ENCODE data around the gene MAPK4.

MAPK4 gene

GRCh38 chr18:50623694-50624352, 63.9 kb downstream of the MAPK4 start:
- no peak for DNase-seq (ENCODE audit: low read depth, low spot score)

- no peak for DNase-seq (ENCODE audit: low read depth, low spot score)
These were observed 65.1 kb downstream of the MAPK4 start for GRCh38 chr18:50624981-50625380.

- DNase-seq (ENCODE audit: low read depth, low spot score): no peak
These were observed 66.4 kb downstream of the MAPK4 start for GRCh38 chr18:50626317-50626716.

GRCh38 chr18:50627594-50628532, 68.0 kb downstream of the MAPK4 start:
- no peak for DNase-seq (ENCODE audit: low read depth, low spot score)

GRCh38 chr18:50628533-50628905, 68.6 kb downstream of the MAPK4 start:
- no peak for DNase-seq (ENCODE audit: low read depth, low spot score)

- no peak for DNase-seq (ENCODE audit: low read depth, low spot score)
These were observed 69.3 kb downstream of the MAPK4 start for GRCh38 chr18:50629148-50629631.

GRCh38 chr18:50630895-50631294, 71.0 kb downstream of the MAPK4 start:
- no peak for DNase-seq (ENCODE audit: low read depth, low spot score)

GRCh38 chr18:50632895-50633515, 73.1 kb downstream of the MAPK4 start:
- DNase-seq (ENCODE audit: low read depth, low spot score): no peak

GRCh38 chr18:50633992-50634391, 74.1 kb downstream of the MAPK4 start:
- no peak for DNase-seq (ENCODE audit: low read depth, low spot score)

GRCh38 chr18:50636366-50637057, 76.6 kb downstream of the MAPK4 start:
- no peak for DNase-seq (ENCODE audit: low read depth, low spot score)

GRCh38 chr18:50638016-50638883, 78.4 kb downstream of the MAPK4 start:
- no peak for DNase-seq (ENCODE audit: low read depth, low spot score)

- DNase-seq (ENCODE audit: low read depth, low spot score): peak; percentile 40
These were observed 79.1 kb downstream of the MAPK4 start for GRCh38 chr18:50638884-50639420.

GRCh38 chr18:50639711-50640110, 79.8 kb downstream of the MAPK4 start:
- DNase-seq (ENCODE audit: low read depth, low spot score): no peak

GRCh38 chr18:50642439-50642838, 82.6 kb downstream of the MAPK4 start:
- no peak for DNase-seq (ENCODE audit: low read depth, low spot score)

GRCh38 chr18:50644146-50644545, 84.3 kb downstream of the MAPK4 start:
- no peak for DNase-seq (ENCODE audit: low read depth, low spot score)

GRCh38 chr18:50644807-50645206, 84.9 kb downstream of the MAPK4 start:
- peak; percentile 61 for DNase-seq (ENCODE audit: low read depth, low spot score)

- no peak for DNase-seq (ENCODE audit: low read depth, low spot score)
These were observed 87.3 kb downstream of the MAPK4 start for GRCh38 chr18:50647237-50647636.

GRCh38 chr18:50647792-50648191, 87.9 kb downstream of the MAPK4 start:
- no peak for DNase-seq (ENCODE audit: low read depth, low spot score)

- no peak for DNase-seq (ENCODE audit: low read depth, low spot score)
These were observed 89.9 kb downstream of the MAPK4 start for GRCh38 chr18:50649821-50650220.

GRCh38 chr18:50651334-50651733, 91.4 kb downstream of the MAPK4 start:
- no peak for DNase-seq (ENCODE audit: low read depth, low spot score)

Measured in iPS DF 19.7 (cell line).